T-helper 1 cell treated with Interleukin-12 subunit alpha and Interleukin-12 subunit beta and Interleukin-4 antibody, amounts not matched to agents 30 μg/mL and 1 μg/mL, for 36 hours (primary cell): ENCODE results near the gene KANSL1.
"Not testable (repeated sequence)": the region's sequence is repeated elsewhere in the genome, so short reads cannot be mapped to it uniquely, and the experiment has no call there.

Source experiments
- H3K27ac Mint-ChIP-seq: one replicate; pipeline ENCODE4 v1.8.0; 2021; ENCODE audit warnings: mild to moderate bottlenecking, mixed read lengths
- H3K27me3 Mint-ChIP-seq: one replicate; pipeline ENCODE4 v1.8.0; 2021; ENCODE audit warnings: low read depth, mixed read lengths
- H3K36me3 Mint-ChIP-seq: one replicate; pipeline ENCODE4 v1.8.0; 2021; ENCODE audit warnings: low read depth, mixed read lengths
- H3K4me1 Mint-ChIP-seq: one replicate; pipeline ENCODE4 v1.8.0; 2021; ENCODE audit warnings: low read depth, mixed read lengths
- H3K4me3 Mint-ChIP-seq: one replicate; pipeline ENCODE4 v1.8.0; 2021; ENCODE audit warnings: mild to moderate bottlenecking, moderate library complexity, mixed read lengths
- H3K9me3 Mint-ChIP-seq: one replicate; pipeline ENCODE4 v1.8.0; 2021; ENCODE audit warnings: mixed read lengths

Gene KANSL1

DNA sequence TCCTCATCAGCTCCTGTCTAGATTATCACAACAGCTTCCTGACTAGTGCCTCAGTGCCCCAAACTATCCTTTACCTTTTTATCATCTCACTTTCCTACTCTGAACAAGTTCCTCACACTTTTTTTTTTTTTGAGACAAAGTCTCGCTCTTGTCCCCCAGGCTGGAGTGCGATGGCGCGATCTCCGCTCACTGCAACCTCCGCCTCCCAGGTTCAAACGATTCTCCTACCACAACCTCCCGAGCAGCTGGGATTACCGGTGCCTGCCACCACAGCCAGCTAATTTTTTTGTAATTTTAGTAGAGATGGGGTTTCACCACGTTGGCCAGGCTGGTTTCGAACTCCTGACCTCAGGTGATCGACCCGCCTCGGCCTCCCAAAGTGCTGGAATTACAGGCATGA, 11.9 kb downstream of the KANSL1 start:
- not testable (repeated sequence) for H3K27me3 Mint-ChIP-seq, H3K4me3 Mint-ChIP-seq, H3K9me3 Mint-ChIP-seq
- peak overlapping the region; percentile 34 for H3K27ac Mint-ChIP-seq
- peaks cover 13% of the 10 kb centered on the region for H3K36me3 Mint-ChIP-seq
- H3K4me1 Mint-ChIP-seq = peaks cover 73% of the 10 kb centered on the region

DNA sequence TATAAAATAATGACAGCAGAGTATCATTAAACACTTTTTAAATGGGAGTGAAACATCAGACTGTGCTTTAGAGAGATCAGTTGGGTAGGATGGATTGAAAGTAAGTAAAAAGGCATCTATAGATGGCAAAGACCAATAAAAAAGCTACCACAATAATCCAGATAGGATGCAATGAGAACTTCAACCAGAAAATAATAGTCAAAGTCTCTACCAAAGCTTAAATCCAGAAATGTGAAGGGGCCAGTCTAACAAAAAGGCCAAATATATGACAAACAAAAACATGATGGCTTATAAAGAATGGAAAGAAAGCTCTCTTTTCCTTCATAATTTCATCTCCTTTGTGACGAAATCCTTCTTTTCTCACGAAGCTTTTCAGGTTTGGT, 12.3 kb downstream of the KANSL1 start:
- no peaks in the 10 kb centered on the region for H3K27me3 Mint-ChIP-seq
- H3K9me3 Mint-ChIP-seq = no peaks in the 10 kb centered on the region
- H3K4me3 Mint-ChIP-seq = no peak overlapping the region
- H3K4me1 Mint-ChIP-seq = peaks cover 74% of the 10 kb centered on the region
- peak overlapping the region; percentile 34 for H3K27ac Mint-ChIP-seq
- H3K36me3 Mint-ChIP-seq = peaks cover 13% of the 10 kb centered on the region

DNA sequence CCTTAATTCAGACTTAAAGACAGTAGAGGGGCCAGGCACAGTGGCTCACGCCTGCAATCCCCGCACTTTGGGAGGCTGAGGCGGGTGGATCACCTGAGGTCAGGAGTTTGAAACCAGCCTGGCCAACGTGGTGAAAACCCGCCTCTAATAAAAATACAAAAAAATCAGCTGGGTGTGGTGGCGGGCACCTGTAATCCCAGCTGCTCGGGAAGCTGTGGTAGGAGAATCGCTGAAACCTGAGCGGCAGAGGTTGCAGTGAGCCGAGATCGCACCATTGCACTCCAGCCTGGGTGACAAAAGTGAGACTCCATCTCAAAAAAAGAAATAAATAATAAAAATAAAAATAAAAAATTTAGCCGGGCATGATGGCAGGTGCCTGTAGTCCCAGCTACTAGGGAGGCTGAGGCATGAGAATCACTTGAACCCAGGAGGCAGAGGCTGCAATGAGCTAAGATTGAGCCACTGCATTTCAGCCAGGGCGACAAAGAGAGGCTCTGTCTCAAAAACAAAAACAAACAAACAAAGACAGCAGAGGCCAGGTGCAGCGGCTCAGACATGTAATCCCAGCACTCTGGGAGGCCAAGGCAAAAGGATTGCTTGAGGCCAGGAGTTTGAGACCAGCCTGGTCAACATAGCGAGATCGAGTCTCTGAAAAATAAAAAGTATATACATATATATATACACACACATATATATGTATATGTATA, 12.9 kb downstream of the KANSL1 start:
- Mint-ChIP-seq H3K36me3 (peaks cover 13% of the 10 kb centered on the region), H3K4me1 (peaks cover 72% of the 10 kb centered on the region)
- H3K27ac Mint-ChIP-seq, H3K9me3 Mint-ChIP-seq, H3K27me3 Mint-ChIP-seq, H3K4me3 Mint-ChIP-seq: not testable (repeated sequence)

DNA sequence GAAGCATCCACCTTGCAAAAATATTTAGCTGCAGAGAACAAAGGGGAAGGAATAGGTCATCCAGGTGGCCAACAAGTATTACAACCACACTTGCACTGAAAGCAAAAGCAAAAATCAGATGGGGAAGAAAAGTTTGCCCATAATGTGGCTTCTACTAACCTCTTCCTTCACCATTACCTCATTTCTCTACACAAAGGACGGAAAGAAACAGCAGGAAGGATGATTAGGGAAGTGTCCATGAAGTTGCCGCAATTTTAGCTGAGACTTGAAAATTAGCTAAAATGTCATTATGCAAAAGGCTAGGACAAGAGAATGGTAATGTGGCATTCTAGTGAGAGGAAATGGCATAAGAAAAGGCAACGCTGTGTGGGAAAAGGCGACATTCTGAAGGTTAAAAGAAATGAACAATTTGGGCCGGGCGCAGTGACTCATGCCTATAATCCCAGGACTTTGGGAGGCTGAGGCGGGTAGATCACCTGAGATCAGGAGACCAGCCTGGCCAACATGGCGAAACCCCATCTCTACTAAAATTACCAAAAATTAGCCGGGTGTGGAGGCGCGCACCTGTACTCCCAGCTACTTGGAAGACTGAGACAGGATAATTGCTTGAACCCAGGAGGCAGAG, 13.7 kb downstream of the KANSL1 start:
- H3K27me3 Mint-ChIP-seq = no peaks in the 10 kb centered on the region
- peaks cover 13% of the 10 kb centered on the region for H3K36me3 Mint-ChIP-seq
- H3K9me3 Mint-ChIP-seq = no peaks in the 10 kb centered on the region
- peak overlapping the region; percentile 74 for H3K27ac Mint-ChIP-seq
- peaks cover 67% of the 10 kb centered on the region for H3K4me1 Mint-ChIP-seq
- H3K4me3 Mint-ChIP-seq = peak overlapping the region; percentile 36

DNA sequence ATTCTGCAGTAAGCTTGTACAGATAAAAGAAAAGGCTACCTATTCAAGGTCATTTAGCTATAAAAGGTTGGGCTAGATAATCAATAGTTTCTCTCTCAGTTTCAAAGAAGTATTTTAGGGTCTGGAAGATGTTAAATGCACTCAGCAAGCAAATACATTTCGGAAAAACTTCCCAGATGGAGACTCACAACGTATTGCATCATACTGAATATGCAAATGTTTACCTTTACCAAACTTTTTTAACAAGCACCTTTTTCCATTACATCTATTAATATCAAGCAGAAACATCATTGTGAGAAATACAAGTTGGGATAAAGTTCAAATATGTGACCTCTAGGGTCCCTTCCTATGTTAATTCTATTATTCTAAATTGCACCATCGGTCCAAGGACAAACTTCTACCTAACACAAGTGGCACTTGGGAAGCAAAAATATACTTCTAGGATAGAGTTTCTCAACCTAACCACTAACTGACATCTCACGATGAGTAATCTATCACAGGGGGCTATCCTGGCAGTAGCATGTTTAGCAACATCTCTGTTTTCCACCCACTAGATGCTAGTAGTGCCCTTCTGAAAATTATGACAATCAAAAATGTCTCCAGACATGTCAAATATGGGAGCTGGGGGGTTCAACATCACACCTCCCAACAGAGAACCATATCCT, 14.5 kb downstream of the KANSL1 start:
- Mint-ChIP-seq H3K4me1 (peaks cover 59% of the 10 kb centered on the region), H3K27ac (peak overlapping the region; percentile 74), H3K4me3 (no peak overlapping the region), H3K36me3 (peaks cover 13% of the 10 kb centered on the region), H3K27me3 (no peaks in the 10 kb centered on the region), H3K9me3 (no peaks in the 10 kb centered on the region)

DNA sequence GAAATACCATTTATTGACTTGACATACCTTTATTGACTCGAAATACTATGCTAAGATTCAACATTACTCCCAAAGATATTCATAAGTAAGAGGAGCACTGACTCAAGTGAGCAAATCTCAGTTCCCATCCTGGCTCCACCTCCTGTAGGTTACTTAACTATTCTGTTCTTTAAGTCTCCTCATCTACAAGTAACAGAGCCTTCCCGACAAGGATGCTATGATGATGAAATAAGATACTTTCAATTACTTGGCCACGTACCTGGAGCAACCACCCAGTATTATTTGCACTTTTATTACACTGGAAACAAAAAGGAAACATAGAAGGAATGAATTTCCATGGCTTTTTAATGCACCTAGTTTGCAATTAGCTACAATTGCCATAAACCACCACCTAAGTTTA, 16.3 kb downstream of the KANSL1 start:
- Mint-ChIP-seq H3K27me3 (no peaks in the 10 kb centered on the region), H3K36me3 (peaks cover 12% of the 10 kb centered on the region), H3K9me3 (no peaks in the 10 kb centered on the region), H3K4me1 (peaks cover 53% of the 10 kb centered on the region), H3K27ac (no peak overlapping the region), H3K4me3 (no peak overlapping the region)

DNA sequence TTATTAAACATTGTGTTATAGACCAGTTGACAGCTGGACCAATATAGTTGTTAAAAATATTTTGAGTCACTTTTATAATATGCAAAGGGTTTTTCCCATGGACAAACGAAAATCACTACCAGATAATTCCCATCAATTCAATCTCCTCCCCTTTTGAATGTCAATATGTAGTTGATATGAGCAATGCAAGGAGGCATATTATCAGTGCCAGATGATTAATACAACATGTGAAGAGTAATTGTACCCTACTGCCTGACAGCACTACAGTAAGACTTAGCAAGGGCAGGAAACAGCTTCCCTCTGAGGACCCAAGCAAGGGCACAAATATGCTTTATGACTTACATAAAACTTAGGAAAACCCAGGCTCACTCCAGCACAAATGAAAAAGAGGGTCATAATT, 17.3 kb downstream of the KANSL1 start:
- no peaks in the 10 kb centered on the region for H3K27me3 Mint-ChIP-seq

DNA sequence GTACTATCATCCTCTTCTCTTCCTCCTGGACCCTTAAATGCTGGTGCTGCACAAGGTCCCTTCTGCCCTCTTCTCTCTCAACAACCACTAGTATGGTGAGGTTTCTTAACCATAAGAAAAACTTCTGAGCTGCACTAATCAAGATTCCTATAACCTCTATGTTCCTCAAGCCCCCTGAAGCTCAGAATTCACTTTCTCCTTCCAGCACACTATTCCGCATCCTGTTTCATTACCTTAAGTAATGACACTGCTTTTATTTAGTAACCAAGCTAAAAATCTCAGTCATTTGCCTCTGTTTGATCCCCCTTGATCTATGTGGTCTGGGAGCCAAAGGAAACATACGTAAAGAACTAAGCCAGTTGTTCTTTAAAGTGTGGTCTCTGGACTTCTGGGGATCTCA, 20.1 kb downstream of the KANSL1 start:
- H3K9me3 Mint-ChIP-seq = no peaks in the 10 kb centered on the region
- peaks cover 40% of the 10 kb centered on the region for H3K4me1 Mint-ChIP-seq
- no peak overlapping the region for H3K4me3 Mint-ChIP-seq
- peaks cover 23% of the 10 kb centered on the region for H3K36me3 Mint-ChIP-seq
- H3K27me3 Mint-ChIP-seq = no peaks in the 10 kb centered on the region
- H3K27ac Mint-ChIP-seq = peak overlapping the region; percentile 28

More for the DNA sequence above, 17.3 kb downstream of the KANSL1 start:
- Mint-ChIP-seq H3K4me3 (no peak overlapping the region), H3K4me1 (peaks cover 50% of the 10 kb centered on the region), H3K9me3 (no peaks in the 10 kb centered on the region), H3K27ac (peak overlapping the region; percentile 1), H3K36me3 (peaks cover 23% of the 10 kb centered on the region)

DNA sequence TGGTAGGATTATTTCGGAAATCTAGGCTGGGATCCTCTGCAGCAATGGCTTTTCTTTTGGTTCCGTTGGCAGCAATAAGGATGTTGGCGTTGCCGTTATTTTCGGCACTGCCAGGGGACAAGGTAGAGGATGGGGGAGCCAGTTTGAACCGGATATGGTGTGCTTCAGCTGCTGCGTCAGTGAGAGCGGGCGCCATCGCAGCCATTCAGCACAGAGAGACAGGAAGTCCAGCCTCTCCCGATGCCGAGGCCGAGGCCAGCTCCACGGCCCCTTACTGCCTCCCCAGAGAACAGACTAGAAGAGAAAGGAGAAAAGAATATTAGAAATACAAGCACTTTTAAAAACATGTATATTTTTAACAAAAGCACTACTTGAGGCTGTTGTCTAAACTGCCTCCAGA, 21.3 kb downstream of the KANSL1 start:
- Mint-ChIP-seq H3K36me3 (peaks cover 23% of the 10 kb centered on the region), H3K4me1 (peaks cover 37% of the 10 kb centered on the region), H3K4me3 (no peak overlapping the region), H3K9me3 (no peaks in the 10 kb centered on the region), H3K27ac (peak overlapping the region; percentile 47), H3K27me3 (no peaks in the 10 kb centered on the region)

DNA sequence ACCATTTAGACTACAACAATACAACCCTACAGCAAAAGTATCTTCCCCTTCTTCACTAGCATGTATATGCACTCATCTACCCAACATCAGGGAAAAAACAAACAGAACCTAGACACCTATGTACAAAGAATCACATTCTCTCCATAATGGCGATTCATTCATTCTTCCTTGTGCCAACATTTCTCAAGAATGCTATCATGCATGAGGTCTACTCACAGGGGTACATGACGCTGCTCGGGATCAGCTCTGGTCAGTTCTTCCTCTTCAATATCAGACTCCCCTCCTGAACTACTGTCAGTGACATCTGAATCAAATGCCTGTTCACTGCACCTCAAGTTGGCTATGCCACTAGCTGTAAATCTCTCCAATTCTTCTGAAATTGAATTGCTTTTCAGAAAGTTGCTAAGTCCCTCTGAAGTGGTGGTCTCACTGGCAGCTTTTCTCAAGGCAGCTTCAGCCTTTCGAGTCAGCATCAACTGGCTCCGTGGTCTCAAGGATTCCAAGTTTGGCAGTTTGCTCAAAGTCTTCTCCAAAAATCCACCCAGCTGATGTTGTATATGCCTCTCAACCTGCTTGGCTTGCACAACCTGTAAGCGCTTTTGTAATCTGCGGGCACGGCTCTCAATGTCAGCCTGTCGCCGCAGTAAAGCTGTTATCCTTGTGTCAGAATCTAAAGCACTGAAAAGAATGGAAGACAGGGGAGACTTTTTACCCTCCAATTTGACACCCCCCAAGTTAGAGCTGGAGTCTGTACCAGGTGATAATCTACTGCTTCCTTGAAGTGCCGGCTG, 22.4 kb downstream of the KANSL1 start:
- H3K4me3 Mint-ChIP-seq = no peak overlapping the region
- peak overlapping the region; percentile 23 for H3K27ac Mint-ChIP-seq
- H3K27me3 Mint-ChIP-seq = no peaks in the 10 kb centered on the region
- peaks cover 32% of the 10 kb centered on the region for H3K4me1 Mint-ChIP-seq
- H3K36me3 Mint-ChIP-seq = peaks cover 26% of the 10 kb centered on the region
- no peaks in the 10 kb centered on the region for H3K9me3 Mint-ChIP-seq

DNA sequence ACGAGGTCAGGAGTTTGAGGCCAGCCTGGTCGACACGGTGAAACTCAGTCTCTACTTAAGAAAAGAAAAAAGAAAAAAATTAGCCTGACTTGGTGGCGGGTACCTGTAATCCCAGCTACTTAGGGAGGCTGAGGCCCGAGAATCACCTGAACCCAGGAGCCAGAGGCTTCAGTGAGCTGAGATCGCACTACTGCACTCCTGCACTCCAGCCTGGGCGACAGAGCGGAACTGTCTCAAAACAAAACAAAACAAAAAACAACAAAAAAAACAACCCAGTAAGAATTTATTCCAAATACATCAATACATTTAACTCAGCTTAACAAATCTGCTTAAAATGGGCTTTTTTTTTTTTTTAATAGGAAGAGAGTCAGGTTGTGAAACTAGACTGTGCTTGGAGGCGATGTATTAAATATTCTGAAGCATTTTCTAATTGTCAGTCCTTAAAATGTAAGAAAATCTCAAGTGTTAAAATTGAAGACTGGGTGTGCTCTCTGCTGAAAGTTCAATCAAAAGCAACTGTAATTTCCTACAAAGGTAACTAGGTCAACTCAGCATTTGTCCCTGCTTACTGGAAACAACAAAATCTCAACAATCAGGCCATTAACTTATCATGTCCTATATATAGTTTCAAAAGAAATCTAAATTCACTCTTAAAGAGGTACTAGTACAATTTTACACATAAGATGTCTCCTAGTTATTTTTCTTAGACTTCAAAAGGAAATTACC, 23.2 kb downstream of the KANSL1 start:
- no peak overlapping the region for H3K4me3 Mint-ChIP-seq
- peaks cover 26% of the 10 kb centered on the region for H3K36me3 Mint-ChIP-seq
- H3K27ac Mint-ChIP-seq = no peak overlapping the region
- peaks cover 32% of the 10 kb centered on the region for H3K4me1 Mint-ChIP-seq
- H3K27me3 Mint-ChIP-seq = no peaks in the 10 kb centered on the region
- H3K9me3 Mint-ChIP-seq = no peaks in the 10 kb centered on the region

DNA sequence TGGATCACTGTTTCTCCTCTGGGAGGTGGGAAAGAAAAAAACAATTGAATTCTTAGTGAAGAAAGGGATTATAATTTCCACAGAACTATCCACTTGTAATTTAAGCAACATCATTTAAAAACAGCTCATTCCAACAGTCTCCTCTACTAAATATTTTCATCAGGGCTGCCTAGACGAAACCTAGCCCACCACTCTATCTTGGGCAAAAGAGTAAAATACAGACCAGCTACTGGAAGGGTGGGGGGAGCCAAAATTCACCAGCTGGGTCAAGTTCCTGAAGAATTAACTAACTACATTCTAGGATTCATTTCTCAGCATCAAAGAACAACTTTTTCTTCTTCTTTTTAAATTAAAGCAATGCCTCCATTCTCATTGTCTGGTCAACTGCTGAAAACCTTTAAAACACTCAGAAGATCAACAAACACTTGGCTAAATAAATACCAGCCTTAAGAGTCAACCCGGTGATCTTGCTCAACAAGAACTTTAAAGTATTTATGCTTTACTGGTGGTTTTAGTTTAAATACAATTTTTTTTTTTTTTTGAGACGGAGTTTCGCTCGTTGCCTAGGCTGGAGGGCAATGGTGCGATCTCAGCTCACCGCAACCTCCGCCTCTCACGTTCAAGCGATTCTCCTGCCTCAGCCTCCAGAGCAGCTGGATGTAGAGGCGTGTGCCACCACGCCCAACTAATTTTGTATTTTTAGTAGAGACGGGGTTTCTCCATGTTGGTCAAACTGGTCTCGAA, 25.2 kb downstream of the KANSL1 start:
- Mint-ChIP-seq H3K4me3 (no peak overlapping the region), H3K27ac (no peak overlapping the region)

DNA sequence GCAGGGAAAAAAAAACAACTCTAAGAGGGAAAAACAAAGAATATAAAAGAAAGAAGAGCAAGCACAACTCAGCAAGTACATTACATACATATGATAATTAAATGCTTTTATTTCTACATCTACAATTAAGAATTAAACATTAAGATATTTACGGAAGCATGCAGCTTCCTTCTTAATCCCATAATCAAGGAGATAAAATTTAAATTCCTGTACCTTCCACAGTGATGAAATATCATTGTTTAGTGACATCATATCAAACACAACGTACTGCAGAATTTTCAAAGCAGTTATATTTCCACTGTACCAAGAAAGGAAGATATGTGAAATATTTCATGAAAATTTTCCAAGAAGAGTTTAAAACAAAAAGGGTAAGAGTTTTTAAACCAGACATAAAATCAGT, 26.0 kb downstream of the KANSL1 start:
- Mint-ChIP-seq H3K36me3 (peaks cover 43% of the 10 kb centered on the region), H3K9me3 (no peaks in the 10 kb centered on the region), H3K4me3 (no peak overlapping the region), H3K27ac (no peak overlapping the region), H3K4me1 (peaks cover 50% of the 10 kb centered on the region), H3K27me3 (no peaks in the 10 kb centered on the region)

More for the DNA sequence above, 25.2 kb downstream of the KANSL1 start:
- peaks cover 47% of the 10 kb centered on the region for H3K4me1 Mint-ChIP-seq
- peaks cover 36% of the 10 kb centered on the region for H3K36me3 Mint-ChIP-seq
- H3K27me3 Mint-ChIP-seq = no peaks in the 10 kb centered on the region
- no peaks in the 10 kb centered on the region for H3K9me3 Mint-ChIP-seq
